22Rv1 (cell line): ENCODE data around the gene PLA2G4A.

Experiments
- H3K27ac ChIP-seq: fragments of 450-650 bp; 2 replicates; pipeline ENCODE4 v1.5.1; 2017
- ZFX ChIP-seq: fragments of 450-650 bp; IDR thresholded peaks from 2 replicates; pipeline ENCODE4 v1.6.1; 2017; ENCODE audit warnings: antibody characterized with exemption, borderline replicate concordance
- TF ChIP-seq, protein P1 (sequence below): fragments of 450-650 bp; IDR thresholded peaks from 2 replicates; pipeline ENCODE4 v1.5.1; 2017; ENCODE audit warnings: mild to moderate bottlenecking

PLA2G4A gene

DNA sequence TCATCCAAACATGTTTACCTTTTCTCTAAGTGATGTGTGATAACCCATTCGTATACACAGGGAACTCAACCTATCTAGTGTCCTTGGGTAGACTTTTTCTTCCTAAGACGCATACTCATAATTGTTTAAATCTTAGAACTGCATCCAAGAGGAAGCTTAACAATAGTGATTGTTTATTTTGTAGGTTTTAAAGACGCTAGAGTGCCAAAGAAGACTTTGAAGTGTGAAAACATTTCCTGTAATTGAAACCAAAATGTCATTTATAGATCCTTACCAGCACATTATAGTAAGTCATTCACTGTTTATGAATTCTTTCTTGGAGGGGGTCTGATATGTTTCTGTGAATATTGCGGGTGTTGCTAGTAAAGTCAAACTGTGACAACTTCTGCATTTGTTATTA, 25.4 kb downstream of the PLA2G4A start:
- H3K27ac ChIP-seq: no peak overlapping the region
- no peak for TF ChIP-seq ZFX
- TF ChIP-seq, protein P1, sequence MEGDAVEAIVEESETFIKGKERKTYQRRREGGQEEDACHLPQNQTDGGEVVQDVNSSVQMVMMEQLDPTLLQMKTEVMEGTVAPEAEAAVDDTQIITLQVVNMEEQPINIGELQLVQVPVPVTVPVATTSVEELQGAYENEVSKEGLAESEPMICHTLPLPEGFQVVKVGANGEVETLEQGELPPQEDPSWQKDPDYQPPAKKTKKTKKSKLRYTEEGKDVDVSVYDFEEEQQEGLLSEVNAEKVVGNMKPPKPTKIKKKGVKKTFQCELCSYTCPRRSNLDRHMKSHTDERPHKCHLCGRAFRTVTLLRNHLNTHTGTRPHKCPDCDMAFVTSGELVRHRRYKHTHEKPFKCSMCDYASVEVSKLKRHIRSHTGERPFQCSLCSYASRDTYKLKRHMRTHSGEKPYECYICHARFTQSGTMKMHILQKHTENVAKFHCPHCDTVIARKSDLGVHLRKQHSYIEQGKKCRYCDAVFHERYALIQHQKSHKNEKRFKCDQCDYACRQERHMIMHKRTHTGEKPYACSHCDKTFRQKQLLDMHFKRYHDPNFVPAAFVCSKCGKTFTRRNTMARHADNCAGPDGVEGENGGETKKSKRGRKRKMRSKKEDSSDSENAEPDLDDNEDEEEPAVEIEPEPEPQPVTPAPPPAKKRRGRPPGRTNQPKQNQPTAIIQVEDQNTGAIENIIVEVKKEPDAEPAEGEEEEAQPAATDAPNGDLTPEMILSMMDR: no peak

- TF ChIP-seq ZFX: no peak
- TF ChIP-seq, protein P1: no peak
- H3K27ac ChIP-seq: no peak overlapping the region
Observed at GRCh38 chr1:186858923-186859322, 30.2 kb downstream of the PLA2G4A start.

- no peak overlapping the region for H3K27ac ChIP-seq
- TF ChIP-seq ZFX: no peak
- TF ChIP-seq, protein P1: no peak
Observed at GRCh38 chr1:186859995-186860394, 31.2 kb downstream of the PLA2G4A start.

DNA sequence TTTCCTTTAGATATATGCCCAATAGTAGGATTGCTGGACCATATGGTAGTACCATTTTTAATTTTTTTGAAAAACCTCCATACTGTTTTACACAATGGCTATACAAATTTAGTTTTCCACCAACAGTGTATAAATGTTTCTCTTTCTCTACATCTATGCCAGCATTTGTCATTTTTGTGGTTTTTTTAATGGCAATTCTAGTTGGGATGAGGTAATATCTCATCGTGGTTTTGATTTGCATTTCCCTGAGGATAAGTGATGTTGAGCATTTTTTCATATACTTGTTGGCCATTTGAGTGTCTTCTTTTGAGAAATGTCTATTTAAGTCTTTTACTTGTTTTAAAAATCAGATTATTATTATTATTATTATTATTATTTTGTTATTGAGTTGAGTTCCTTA, 35.5 kb downstream of the PLA2G4A start:
- TF ChIP-seq, protein P1: no peak
- TF ChIP-seq ZFX: no peak
- H3K27ac ChIP-seq: no peak overlapping the region

GRCh38 chr1:186865253-186865652, 36.5 kb downstream of the PLA2G4A start:
- no peak overlapping the region for H3K27ac ChIP-seq
- no peak for TF ChIP-seq ZFX
- TF ChIP-seq, protein P1: no peak

DNA sequence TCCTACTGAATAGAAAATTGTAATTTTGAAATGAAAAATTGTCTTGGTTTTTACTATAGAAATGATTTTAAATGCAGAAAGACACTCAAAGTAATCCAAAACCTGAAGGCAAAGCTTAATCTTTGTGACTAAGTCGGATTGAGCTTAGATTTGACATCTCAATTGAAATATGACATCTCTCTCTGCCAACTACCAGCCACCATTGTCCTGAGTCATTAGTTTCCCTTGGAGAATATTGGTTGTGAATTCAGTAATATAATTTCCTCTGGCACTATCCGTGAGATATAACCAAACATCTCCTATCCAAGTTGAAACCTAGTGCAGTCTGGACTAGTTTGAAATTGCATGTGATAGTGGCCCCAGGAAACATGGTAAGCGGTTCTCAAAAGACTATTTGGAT, 37.1 kb downstream of the PLA2G4A start:
- TF ChIP-seq ZFX: no peak
- TF ChIP-seq, protein P1: no peak
- no peak overlapping the region for H3K27ac ChIP-seq

DNA sequence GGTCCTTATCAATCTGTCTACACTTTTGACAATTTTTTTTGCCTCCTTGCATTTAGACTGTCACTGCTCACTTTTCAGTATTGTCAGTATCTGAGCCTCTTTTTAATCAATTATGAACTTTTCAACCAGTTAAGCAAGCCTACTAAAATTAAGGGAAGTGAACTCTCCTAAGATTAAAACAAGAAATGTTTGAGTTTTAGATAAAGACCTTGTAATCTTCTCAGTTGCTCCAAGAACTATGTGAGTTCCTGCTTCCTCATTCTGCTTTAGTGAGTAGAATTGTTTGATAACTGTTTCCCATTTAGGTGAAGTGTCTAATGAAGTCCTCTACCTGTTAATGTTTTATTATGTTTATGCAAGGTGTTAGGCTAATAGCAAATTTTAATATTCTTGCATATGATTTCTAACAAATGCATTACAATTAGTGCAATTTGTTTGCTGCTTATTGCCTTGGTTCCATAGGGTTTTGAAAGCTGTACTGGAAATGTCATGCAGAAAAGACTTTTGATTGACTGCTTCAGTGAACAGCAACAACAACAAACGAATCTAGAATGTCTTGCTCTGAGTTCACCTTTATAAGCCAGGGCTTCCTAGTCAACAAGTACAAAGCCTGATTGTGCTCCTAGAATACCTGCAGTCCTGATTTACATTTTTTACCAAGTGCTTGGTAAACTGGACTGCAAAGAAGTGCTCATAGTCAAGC, 40.9 kb downstream of the PLA2G4A start:
- H3K27ac ChIP-seq: no peak overlapping the region
- TF ChIP-seq, protein P1: no peak
